K562 (cell line): Measurements from ENCODE around the gene CCSER2. TPM values are rescaled to one million over a fixed set of nuclear protein-coding genes. Genes with fewer than 3 reads are reported as not detected.

Experiments
- ATAC-seq: fragments of 200-7000 bp; cut with Tn5 transposase; 3 replicates; pipeline ENCODE4 v1.9.1; 2020; ENCODE audit warnings: moderate library complexity
- BruUV-seq: library from RNA; stranded (reverse); fragments of 400-500 nt; replicated peaks from 2 replicates; lab custom pipeline; 2021; lab: Mats Ljungman, UMichigan
- CTCF ChIA-PET: fragments of 300-600 bp; formaldehyde crosslinking; extraction: SDS; loops from one replicate; lab custom pipeline; 2021; ENCODE audit warnings: low intra/inter-chr PET ratio; lab: Yijun Ruan, JAX
- POLR2A ChIA-PET: fragments of 300-600, 350-650 bp; sonication (Branson Sonifier 250); formaldehyde crosslinking; extraction: SDS; loops from one replicate; lab custom pipeline; 2021; ENCODE audit warnings: antibody characterized with exemption, inconsistent platforms; lab: Yijun Ruan, JAX
- DNase-seq, 4 experiments: peaks; one replicate each; pipeline versions ENCODE4 v3.0.0 to v3.0.0-alpha.2; 2011 to 2018; ENCODE audit warnings: low spot score in 3 of 4, mixed read lengths in 3 of 4; ENCODE audit errors: extremely low read depth in 1 of 4
- FAIRE-seq: peaks from 2 replicates; lab custom pipeline; 2011; peaks lifted over from hg19 to GRCh38; lab: Jason Lieb, UNC
- H2AFZ ChIP-seq: 2 replicates; pipeline ENCODE4 v1.6.0; 2011; ENCODE audit warnings: low read depth, low read length, control low read depth, inconsistent platforms
- H3K27ac ChIP-seq: fragments of 200-600 bp; 3 replicates; pipeline ENCODE4 v1.8.0; 2011; ENCODE audit warnings: low read depth, mild to moderate bottlenecking, control low read depth, inconsistent platforms, low read length, moderate library complexity, mixed read lengths; ENCODE audit errors: extremely low read depth
- H3K27me3 ChIP-seq, 2 experiments: fragments of 300-600 bp in 1 of 2; 2 replicates in 1 of 2; 3 replicates in 1 of 2; pipeline versions ENCODE4 v1.6.0 to v1.8.0; 2011; ENCODE audit warnings: inconsistent platforms in 2 of 2, low read length in 2 of 2, mild to moderate bottlenecking in 1 of 2, mixed read lengths in 1 of 2, moderate library complexity in 1 of 2; ENCODE audit not compliant: control insufficient read depth in 2 of 2, insufficient read depth in 2 of 2
- H3K36me3 ChIP-seq: fragments of 300-600 bp; 3 replicates; pipeline ENCODE4 v1.8.0; 2011; ENCODE audit warnings: mild to moderate bottlenecking, low read length, inconsistent platforms; ENCODE audit not compliant: control insufficient read depth, insufficient read depth
- H3K4me1 ChIP-seq, 2 experiments: fragments of 200-600 bp in 1 of 2; replicated peaks in 1 of 2; 2 replicates in 1 of 2; 3 replicates in 1 of 2; pipeline versions ENCODE4 v1.5.1 to v1.8.0; 2011; ENCODE audit warnings: inconsistent platforms in 2 of 2, low read length in 2 of 2, mild to moderate bottlenecking in 1 of 2, mixed read lengths in 1 of 2, moderate library complexity in 1 of 2; ENCODE audit not compliant: control insufficient read depth in 2 of 2, insufficient read depth in 2 of 2
- H3K4me2 ChIP-seq: 2 replicates; pipeline ENCODE4 v1.6.1; 2011; ENCODE audit warnings: low read length, control low read depth, inconsistent platforms, mixed read lengths; ENCODE audit not compliant: insufficient read depth
- H3K4me3 ChIP-seq: fragments of 200-600 bp; sonication (generic), shearing (Covaris generic); 2 replicates; pipeline ENCODE4 v1.5.1; 2016; ENCODE audit warnings: control low read depth, inconsistent platforms
- H3K79me2 ChIP-seq: fragments of 200-600 bp; 3 replicates; pipeline ENCODE4 v1.8.0; 2011; ENCODE audit warnings: low read length, inconsistent platforms; ENCODE audit not compliant: control insufficient read depth, insufficient read depth
- H3K9ac ChIP-seq, 2 experiments: 2 replicates each; pipeline versions ENCODE4 v1.6.0 to v1.6.1; 2011; ENCODE audit warnings: low read depth in 2 of 2, low read length in 2 of 2, control low read depth in 1 of 2, inconsistent platforms in 1 of 2, mild to moderate bottlenecking in 1 of 2, mixed read lengths in 1 of 2; ENCODE audit not compliant: insufficient read depth in 1 of 2
- H3K9me1 ChIP-seq: one replicate; pipeline ENCODE4 v1.6.0; 2011; ENCODE audit warnings: inconsistent platforms, mild to moderate bottlenecking, low read length, moderate library complexity; ENCODE audit not compliant: control insufficient read depth, insufficient read depth
- H3K9me3 ChIP-seq: replicated peaks from 2 replicates; pipeline ENCODE4 v1.5.1; 2011; ENCODE audit warnings: low read depth, low read length, inconsistent platforms; ENCODE audit not compliant: control insufficient read depth, insufficient read depth
- H4K20me1 ChIP-seq: replicated peaks from 2 replicates; pipeline ENCODE4 v1.6.1; 2011; ENCODE audit warnings: low read length, inconsistent platforms, mixed read lengths; ENCODE audit not compliant: control insufficient read depth, insufficient read depth
- AFF4 ChIP-seq: sonication (generic); formaldehyde crosslinking; IDR thresholded peaks from 2 replicates; pipeline ENCODE4 v1.8.0; 2023; ENCODE audit warnings: mild to moderate bottlenecking, missing genetic modification reagents
- CBFA2T2 ChIP-seq: fragments of 450-650 bp; conservative IDR thresholded peaks from 2 replicates; pipeline ENCODE4 v1.6.1; 2017; ENCODE audit warnings: mild to moderate bottlenecking
- CEBPG ChIP-seq, 3 experiments: fragments of 200-800 bp in 1 of 3; sonication (Bioruptor generic) in 1 of 3; sonication (generic) in 1 of 3; formaldehyde crosslinking in 1 of 3; IDR thresholded peaks in 2 of 3; conservative IDR thresholded peaks in 1 of 3; 2 replicates each; pipeline versions ENCODE4 v1.6.1 to v1.8.0; 2016 to 2022; ENCODE audit warnings: missing compliant biosample characterization in 2 of 3, missing genetic modification characterization in 2 of 3, mild to moderate bottlenecking in 1 of 3, missing genetic modification reagents in 1 of 3
- FOXJ2 ChIP-seq: fragments of 200-800 bp; sonication (Bioruptor generic); IDR thresholded peaks from 2 replicates; pipeline ENCODE4 v1.6.1; 2016; ENCODE audit warnings: missing genetic modification characterization, missing compliant biosample characterization
- NCOA2 ChIP-seq, 2 experiments: fragments of 450-650 bp; IDR thresholded peaks; 2 replicates each; pipeline ENCODE4 v1.6.1; 2018; ENCODE audit warnings: mild to moderate bottlenecking in 2 of 2, moderate library complexity in 1 of 2; ENCODE audit not compliant: partially characterized antibody in 2 of 2
- RAD51 ChIP-seq: fragments of 450-650 bp; IDR thresholded peaks from 2 replicates; pipeline ENCODE4 v1.7.1; 2016; ENCODE audit warnings: low read depth, mild to moderate bottlenecking, borderline replicate concordance
- TEAD1 ChIP-seq, 2 experiments: fragments of 450-650 bp in 1 of 2; sonication (generic) in 1 of 2; formaldehyde crosslinking; IDR thresholded peaks; 2 replicates each; pipeline versions ENCODE4 v1.4.0 to v1.8.0; 2020 to 2022; ENCODE audit warnings: mild to moderate bottlenecking in 2 of 2, missing genetic modification reagents in 1 of 2
- TOE1 ChIP-seq, 2 experiments: fragments of 450-650 bp in 1 of 2; sonication (generic) in 1 of 2; formaldehyde crosslinking in 1 of 2; IDR thresholded peaks; 2 replicates each; pipeline versions ENCODE4 v1.7.1 to v1.8.0; 2016 to 2022; ENCODE audit warnings: borderline replicate concordance in 2 of 2, mild to moderate bottlenecking in 2 of 2, antibody characterized with exemption in 1 of 2, inconsistent platforms in 1 of 2, low read depth in 1 of 2, missing genetic modification reagents in 1 of 2, moderate library complexity in 1 of 2
- USF2 ChIP-seq: sonication (generic); formaldehyde crosslinking; IDR thresholded peaks from 2 replicates; pipeline ENCODE4 v1.5.0; 2020; ENCODE audit warnings: missing genetic modification reagents
- WGBS: fragments of 100-300 bp; shearing (Covaris generic); methylation state at CpG from one replicate; pipeline ENCODE4 v1.1.6; 2016; ENCODE audit warnings: low coverage, mixed read lengths; ENCODE audit not compliant: insufficient coverage; ENCODE audit errors: missing lambda C conversion rate; 5-methylcytosine and 5-hydroxymethylcytosine counted together
- in situ Hi-C: fragments of 300-500 bp; cut with MboI; formaldehyde crosslinking; loops from 4 replicates; pipeline ENCODE4 v1.15.0; 2018; ENCODE audit warnings: inconsistent platforms, mixed read lengths
- intact Hi-C: fragments of 100-400 bp; cut with micrococcal nuclease; formaldehyde crosslinking; loops from 2 replicates; pipeline ENCODE4 v1.14.2; 2022
- polyA plus RNA-seq, 8 experiments: library from polyadenylated mRNA; depleted of rRNA in 4 of 8; stranded (reverse) in 5 of 8; unstranded in 3 of 8; fragments of >200 nt; fragmentation: Nextera tagmentation in 2 of 8; fragmentation: Illumina TruSeq in 1 of 8; extraction: Ambion mirVana in 2 of 8; extraction: Trizol in 1 of 8; gene quantifications; 2 replicates each; pipeline versions ENCODE4 v1.2.1 to v1.2.3, GENCODE V29; 2011 to 2014; ENCODE audit warnings: inconsistent platforms in 1 of 8, missing spikeins in 1 of 8
- total RNA-seq, 7 experiments: library from RNA; depleted of rRNA in 6 of 7; stranded (reverse); fragments of >200 nt in 6 of 7; fragmentation: Illumina TruSeq in 2 of 7; extraction: Trizol in 2 of 7; gene quantifications; 2 replicates each; pipeline versions ENCODE4 v1.2.1 to v1.2.3, GENCODE V29; 2011 to 2021; ENCODE audit warnings: low replicate concordance in 1 of 7
- TF ChIP-seq, protein P1 (sequence below): sonication (generic); formaldehyde crosslinking; IDR thresholded peaks from 2 replicates; pipeline ENCODE4 v1.9.0; 2022; ENCODE audit warnings: mild to moderate bottlenecking, missing genetic modification reagents
- TF ChIP-seq, protein P2 (sequence below): fragments of 450-650 bp; formaldehyde crosslinking; IDR thresholded peaks from 2 replicates; pipeline ENCODE4 v1.4.0; 2020; ENCODE audit warnings: mild to moderate bottlenecking, mixed read lengths

The CCSER2 gene
- total and polyA plus RNA-seq, 9 of the 15 experiments (the other 6 are each of a cell fraction or from before 2014, with no cell fraction given): 2.7 to 15.1 (median 9.7) TPM

GRCh38 chr10:84543948-84544347 is 215.6 kb downstream of the CCSER2 start:
- Histone ChIP-seq H3K4me2 (no peak overlapping the region), H3K9me3 (no peaks in the 10 kb centered on the region), H4K20me1 (no peaks in the 10 kb centered on the region), H3K27ac (no peak overlapping the region), H2AFZ (no peak overlapping the region), H3K4me1 (peaks cover 2 to 10% of the 10 kb centered on the region in 2 experiments; a peak in 4 of 5 replicates), H3K27me3 (peaks cover 6 to 46% of the 10 kb centered on the region in 2 experiments; a peak in 3 of 5 replicates), H3K4me3 (no peak overlapping the region), H3K9ac (no peak overlapping the region), H3K9me1 (no peaks in the 10 kb centered on the region), H3K79me2 (no peaks in the 10 kb centered on the region), H3K36me3 (no peaks in the 10 kb centered on the region)
- 11% methylated on average over 4 of the region's 5 CpGs for whole genome bisulfite sequencing
- no TSS peak for BruUV-seq
- FAIRE-seq (no peak), ATAC-seq (no peak), DNase-seq (no peak)
- CTCF ChIA-PET: no interaction called here
- TF ChIP-seq TOE1 (IDR thresholded peaks at IDR 0.05; ENCODE audit: borderline replicate concordance): peak; percentile 57; the same call in 1 of the 2 replicates
- TF ChIP-seq TOE1 (CRISPR knock-in tag; IDR thresholded peaks at IDR 0.05; ENCODE audit: borderline replicate concordance, low read depth): no peak
- no peak for TF ChIP-seq AFF4 (CRISPR knock-in tag)
- peak; percentile 34; the same call in 1 of the 2 replicates for TF ChIP-seq CBFA2T2
- TF ChIP-seq, protein P1, sequence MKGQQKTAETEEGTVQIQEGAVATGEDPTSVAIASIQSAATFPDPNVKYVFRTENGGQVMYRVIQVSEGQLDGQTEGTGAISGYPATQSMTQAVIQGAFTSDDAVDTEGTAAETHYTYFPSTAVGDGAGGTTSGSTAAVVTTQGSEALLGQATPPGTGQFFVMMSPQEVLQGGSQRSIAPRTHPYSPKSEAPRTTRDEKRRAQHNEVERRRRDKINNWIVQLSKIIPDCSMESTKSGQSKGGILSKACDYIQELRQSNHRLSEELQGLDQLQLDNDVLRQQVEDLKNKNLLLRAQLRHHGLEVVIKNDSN: peak; percentile 77
- TF ChIP-seq RAD51: peak; percentile 80
- TF ChIP-seq TEAD1 (CRISPR knock-in tag; IDR thresholded peaks at IDR 0.05): no peak
- TF ChIP-seq, protein P2, sequence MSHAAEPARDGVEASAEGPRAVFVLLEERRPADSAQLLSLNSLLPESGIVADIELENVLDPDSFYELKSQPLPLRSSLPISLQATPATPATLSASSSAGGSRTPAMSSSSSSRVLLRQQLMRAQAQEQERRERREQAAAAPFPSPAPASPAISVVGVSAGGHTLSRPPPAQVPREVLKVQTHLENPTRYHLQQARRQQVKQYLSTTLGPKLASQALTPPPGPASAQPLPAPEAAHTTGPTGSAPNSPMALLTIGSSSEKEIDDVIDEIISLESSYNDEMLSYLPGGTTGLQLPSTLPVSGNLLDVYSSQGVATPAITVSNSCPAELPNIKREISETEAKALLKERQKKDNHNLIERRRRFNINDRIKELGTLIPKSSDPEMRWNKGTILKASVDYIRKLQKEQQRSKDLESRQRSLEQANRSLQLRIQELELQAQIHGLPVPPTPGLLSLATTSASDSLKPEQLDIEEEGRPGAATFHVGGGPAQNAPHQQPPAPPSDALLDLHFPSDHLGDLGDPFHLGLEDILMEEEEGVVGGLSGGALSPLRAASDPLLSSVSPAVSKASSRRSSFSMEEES: peak; percentile 81
- TF ChIP-seq NCOA2 (IDR thresholded peaks at IDR 0.05; ENCODE audit: partially characterized antibody in 2 of 2): no peak
- TF ChIP-seq FOXJ2 (tag): no peak
- no peak for TF ChIP-seq CEBPG (CRISPR knock-in tag; IDR thresholded peaks at IDR 0.05)
- TF ChIP-seq CEBPG (tag; conservative IDR thresholded peaks at IDR 0.05 in 1 of 2, IDR thresholded peaks at IDR 0.05 in 1 of 2): peak in 1 of 2 experiments; percentile 38; a peak in 1 of 4 replicates
- peak; percentile 72 for TF ChIP-seq USF2 (CRISPR knock-in tag)
- POLR2A ChIA-PET: no interaction called here
- intact Hi-C loops (loop anchor here (5.0 to 10.0 kb wide), 3 partner anchors 121 to 1831 kb away; no protein-coding TSS in a partner anchor), in situ Hi-C loops (loop anchor here (5.0 kb wide), 2 partner anchors 172 to 277 kb away; no protein-coding TSS in a partner anchor)
